Inferior parietal cortex (tissue), 1 donor: ENCODE data around the gene CLIC5.

Source experiments
- DNase-seq: peaks from one replicate; pipeline ENCODE4 v3.0.0-alpha.2; 2016; ENCODE audit errors: extremely low spot score

CLIC5 gene

DNA sequence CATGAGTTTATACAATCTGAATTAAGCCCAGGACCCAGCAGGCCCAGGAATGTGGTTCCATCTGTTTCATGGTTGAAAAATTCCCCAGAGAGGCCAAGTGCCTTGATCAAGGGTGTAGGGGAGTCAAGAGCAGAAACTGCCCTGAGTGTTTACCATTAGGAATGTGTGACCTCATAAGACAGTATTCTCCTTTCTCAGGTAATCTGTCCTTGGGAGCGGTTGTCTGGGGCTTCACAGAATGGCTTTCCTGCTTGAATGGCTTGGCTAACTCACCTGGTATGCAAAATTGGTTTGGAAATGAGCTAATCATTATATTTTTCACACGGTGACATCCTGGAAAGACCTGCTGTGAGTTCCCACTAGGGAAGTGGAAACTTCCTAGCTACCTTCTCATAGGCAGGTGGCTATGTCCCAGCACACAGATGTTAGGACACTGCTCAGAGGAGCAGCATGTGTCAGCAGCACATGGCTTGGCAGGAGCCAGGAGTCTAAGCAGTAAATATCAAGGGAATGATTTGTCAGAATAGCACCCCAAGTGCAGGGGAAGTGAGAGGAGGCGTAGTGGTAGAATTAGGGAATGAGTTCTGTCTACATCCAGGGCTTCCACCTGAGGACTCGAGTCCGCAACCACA is 17.7 kb downstream of the CLIC5 start:
- DNase-seq, result no peak

GRCh38 chr6:45991189-45991588 is 24.5 kb downstream of the CLIC5 start:
- no peak for DNase-seq

GRCh38 chr6:45990162-45990561 is 25.5 kb downstream of the CLIC5 start:
- no peak for DNase-seq

GRCh38 chr6:45988635-45989034 is 27.0 kb downstream of the CLIC5 start:
- DNase-seq, result no peak

DNA sequence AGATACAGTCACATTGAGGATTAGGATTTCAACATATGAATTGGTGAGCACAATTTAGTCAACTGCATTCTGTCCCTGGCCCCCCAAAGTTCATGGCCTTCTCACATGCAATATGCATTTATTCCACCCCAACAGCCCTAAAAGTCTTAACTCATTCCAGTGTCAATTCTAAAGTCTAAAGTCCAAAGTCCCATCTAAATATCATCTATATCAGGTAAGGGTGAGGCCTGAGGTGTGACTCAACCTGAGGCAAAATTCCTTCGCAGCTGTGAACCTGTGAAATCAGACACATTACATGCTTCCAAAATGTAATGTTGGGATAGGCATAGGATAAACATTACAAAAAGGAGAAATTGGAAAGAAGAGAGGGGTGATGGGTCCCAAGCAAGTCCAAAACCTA is 27.8 kb downstream of the CLIC5 start:
- DNase-seq, result no peak

DNA sequence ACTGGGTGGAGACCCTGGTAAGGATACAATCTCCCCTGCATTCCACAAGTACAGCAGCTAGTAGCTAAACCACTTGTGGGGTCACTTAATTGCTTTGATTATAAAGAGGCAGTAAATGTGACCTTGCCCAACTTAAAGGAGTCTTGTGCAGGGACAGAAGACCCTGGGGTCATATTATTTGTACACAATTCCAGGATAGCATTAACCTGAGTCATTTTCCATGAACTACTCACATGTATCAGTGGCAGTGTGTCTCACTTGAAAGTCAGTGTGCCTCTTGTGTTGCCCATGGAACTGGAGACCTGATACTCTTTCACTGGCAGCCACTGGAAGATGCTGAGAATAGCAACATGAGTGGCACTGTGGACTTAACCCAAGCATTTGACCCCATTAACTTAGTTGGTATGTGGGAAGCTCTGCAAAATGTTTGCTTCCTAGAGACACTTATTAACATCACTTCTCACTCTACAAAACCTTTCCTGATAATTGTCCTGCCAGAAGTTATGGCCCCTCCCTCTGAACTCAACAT is 28.9 kb downstream of the CLIC5 start:
- no peak for DNase-seq

DNA sequence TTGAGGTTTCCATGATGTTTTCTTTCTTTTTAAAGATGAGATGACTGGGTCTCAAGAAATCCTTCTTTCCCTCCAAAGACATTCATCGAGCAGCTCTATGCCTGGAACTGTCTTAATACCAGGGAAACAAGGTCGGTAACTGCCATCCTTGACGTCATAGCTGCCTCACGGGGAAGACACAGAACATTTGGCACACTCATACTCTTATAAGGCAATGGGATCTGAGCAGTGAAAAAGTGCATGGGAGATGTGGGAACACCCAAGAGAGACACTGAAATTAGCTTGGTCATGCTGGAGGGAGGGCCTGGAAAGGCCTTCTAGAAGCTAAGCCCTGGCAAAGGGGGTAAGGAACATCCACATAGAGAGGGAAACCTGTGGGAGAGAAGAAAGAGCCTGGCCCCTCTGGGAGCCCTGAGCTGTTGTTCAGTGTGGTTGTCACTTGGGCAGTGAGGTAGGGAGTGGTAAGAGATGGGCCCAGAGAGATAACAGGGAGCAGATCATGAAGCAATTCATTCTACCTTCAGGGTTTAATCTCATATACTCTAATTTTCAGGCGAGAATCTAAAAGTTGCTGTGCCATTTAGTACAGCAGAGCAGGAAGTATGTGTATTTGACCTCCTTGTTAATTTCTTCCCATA is 30.8 kb downstream of the CLIC5 start:
- no peak for DNase-seq

DNA sequence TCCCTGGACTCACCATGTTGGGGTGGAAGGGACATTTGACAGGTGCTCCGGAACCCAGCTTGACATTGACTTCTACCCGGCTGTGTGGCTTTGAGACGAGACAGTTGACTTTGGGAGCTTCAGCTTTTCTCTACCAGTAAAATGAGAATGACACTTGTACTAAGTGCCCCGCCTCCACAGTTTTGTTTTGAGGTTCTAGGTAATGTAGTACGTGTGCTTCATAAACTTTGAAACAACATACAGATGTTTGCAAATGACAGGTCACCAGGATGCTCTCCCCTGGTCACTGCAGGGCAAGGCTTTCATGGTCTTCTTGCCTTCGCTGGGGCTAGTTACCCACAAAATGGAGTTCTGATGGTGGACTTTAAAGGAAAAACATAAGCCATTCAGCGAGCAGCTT is 31.3 kb downstream of the CLIC5 start:
- no peak for DNase-seq

DNA sequence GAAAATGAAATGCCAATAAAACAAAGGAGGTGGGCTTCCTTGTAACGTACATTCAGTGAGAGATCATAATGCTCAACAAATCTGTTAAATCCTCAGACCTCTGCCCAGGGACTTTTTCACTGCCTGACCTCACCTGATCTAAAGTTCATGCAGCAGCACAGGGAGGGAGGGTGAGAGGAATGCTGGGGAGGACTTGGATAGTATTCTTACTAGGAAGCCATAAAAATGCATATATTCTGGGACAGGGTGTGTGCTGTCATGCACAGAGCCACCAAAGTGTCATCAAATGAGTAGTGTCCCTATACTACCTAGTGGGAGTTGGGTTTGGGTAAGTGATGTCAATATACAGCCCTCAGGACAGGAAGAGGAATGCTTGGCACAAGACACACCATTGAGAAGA is 32.6 kb downstream of the CLIC5 start:
- no peak for DNase-seq

GRCh38 chr6:45982280-45983036 is 33.2 kb downstream of the CLIC5 start:
- DNase-seq, result no peak

GRCh38 chr6:45981046-45981445 is 34.6 kb downstream of the CLIC5 start:
- no peak for DNase-seq

- no peak for DNase-seq
Observed at GRCh38 chr6:45979311-45979710, 36.3 kb downstream of the CLIC5 start.

- DNase-seq, result no peak
Observed at GRCh38 chr6:45974596-45974995, 41.1 kb downstream of the CLIC5 start.

- DNase-seq, result no peak
Observed at GRCh38 chr6:45972795-45973503, 42.7 kb downstream of the CLIC5 start.

DNA sequence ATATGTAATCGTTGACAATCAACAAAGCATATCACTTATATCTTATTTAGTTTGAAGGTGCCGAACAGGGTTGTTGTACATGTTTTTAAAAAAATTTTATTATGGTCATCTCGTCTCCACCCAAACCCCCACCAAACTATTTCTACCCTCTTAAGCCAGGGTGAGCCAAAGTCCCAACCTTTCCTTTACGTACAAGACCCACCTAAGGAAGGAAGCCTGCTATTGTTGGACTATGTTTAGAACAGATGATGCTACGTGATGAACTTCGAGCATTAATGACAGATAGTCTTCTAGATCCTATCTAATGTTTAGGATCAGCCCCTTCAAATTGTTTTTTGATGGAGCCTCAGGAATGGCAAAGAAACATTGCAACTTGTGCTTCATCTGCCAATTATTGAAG is 44.4 kb downstream of the CLIC5 start:
- DNase-seq, result no peak

- no peak for DNase-seq
Observed at GRCh38 chr6:45970326-45970725, 45.3 kb downstream of the CLIC5 start.

- DNase-seq, result no peak
Observed at GRCh38 chr6:45969883-45970282, 45.8 kb downstream of the CLIC5 start.

- DNase-seq, result no peak
Observed at GRCh38 chr6:45969026-45969425, 46.6 kb downstream of the CLIC5 start.

DNA sequence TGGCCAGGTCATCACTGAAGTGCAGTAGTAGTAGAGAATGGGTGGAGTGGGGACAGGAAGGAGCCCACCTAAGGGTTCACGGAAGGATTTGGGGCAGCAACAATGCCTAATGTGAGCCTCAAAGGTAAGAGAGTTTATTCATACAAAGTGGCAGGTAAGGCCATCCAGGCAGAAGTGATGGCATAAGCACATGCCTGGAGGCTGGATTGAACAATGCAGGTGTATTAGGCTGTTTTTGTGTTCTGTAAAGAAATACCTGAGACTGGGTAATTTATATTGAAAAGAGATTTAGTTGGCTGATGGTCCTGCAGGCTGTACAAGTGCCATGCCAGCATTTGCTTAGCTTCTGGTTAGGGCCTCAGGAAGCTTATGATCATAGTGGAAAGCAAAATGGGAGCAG is 48.3 kb downstream of the CLIC5 start:
- no peak for DNase-seq

DNA sequence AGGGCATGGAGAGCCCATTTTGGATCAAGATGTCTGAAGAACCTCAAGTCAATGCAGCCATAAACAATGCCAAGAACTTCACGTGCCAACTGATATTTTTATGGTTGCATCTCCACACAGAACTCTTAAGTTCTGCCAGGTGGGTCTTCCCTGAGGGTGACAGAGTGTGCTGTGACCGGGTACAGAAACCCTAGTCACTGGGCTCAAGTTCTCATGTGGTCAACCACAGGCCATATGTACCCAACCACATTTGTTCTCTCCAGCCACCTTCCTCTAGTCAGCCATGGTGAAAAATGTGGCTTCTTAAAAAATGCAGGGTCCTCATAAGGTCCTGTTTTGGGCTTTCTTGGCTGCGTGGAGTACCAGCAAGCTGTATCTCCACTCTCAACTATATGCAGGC is 48.9 kb downstream of the CLIC5 start:
- DNase-seq, result no peak

DNA sequence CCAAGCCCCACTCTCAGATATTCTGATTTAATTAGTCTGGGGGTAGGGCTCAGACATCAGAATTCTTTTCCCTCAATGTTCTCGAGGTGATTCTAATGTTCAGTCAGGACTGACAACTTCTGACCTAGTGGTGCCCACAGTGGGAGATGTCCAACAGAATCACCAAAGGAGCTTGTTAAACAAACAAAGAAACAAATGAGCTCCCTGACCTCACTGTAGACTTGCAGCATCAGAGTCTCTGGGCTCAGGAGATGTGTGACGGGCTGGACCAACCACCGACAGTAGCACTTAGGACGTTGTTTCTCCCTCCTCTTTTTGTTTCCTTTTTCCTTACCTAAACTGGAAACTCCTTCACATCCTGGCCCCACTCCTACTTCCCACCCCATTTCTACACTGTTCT is 49.3 kb downstream of the CLIC5 start:
- DNase-seq, result no peak

- DNase-seq, result no peak
Observed at GRCh38 chr6:45965792-45966191, 49.9 kb downstream of the CLIC5 start.
